Stimulated activated CD4-positive, alpha-beta T cell treated with anti-CD3 and anti-CD28 coated beads, Interleukin-1b, Interleukin-23, amount 100 ng/mL, for 1 hour (primary cell): Measurements from ENCODE around the gene PROB1.
A peak's percentile ranks its signal among the peaks of the same experiment; 100 is the strongest.
"Not testable (repeated sequence)": the region's sequence is repeated elsewhere in the genome, so short reads cannot be mapped to it uniquely, and the experiment has no call there.

ENCODE experiments used
- DNase-seq, 2 donors: peaks; one replicate each; pipeline ENCODE4 v3.0.0-alpha.2; 2020; ENCODE audit warnings: low read depth in 2 of 2

PROB1 gene

DNA sequence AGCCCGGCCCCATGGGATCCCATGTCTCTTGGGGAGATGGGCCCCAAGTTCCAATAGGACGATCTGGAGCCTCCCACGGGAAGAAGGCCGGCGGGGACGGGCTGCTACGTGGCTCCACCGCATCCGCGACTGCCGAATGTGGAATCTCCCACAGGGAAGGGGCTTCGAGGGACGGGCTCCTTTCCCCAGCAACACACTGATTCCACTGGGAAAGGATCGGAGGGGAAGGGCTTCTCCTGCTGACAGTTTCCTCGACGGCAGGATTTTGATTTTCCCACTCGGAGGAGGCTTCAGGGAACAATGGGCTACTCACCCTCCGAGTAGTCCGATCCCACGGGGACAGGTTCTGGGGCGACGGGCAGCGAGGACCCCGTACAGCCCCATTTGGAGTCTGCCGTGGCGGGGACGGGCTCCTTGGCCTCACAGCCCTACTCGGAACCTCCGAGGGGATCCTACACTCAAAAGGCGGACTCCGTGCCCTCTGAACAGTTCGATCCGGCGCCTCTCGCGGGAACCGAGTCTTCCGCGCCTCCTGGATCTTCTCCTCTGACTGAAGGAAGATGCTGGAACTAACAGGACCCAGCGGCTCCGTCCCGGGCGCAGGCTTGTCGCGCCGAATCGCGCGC is 1.3 kb downstream of the PROB1 start:
- DNase-seq = no peak

DNA sequence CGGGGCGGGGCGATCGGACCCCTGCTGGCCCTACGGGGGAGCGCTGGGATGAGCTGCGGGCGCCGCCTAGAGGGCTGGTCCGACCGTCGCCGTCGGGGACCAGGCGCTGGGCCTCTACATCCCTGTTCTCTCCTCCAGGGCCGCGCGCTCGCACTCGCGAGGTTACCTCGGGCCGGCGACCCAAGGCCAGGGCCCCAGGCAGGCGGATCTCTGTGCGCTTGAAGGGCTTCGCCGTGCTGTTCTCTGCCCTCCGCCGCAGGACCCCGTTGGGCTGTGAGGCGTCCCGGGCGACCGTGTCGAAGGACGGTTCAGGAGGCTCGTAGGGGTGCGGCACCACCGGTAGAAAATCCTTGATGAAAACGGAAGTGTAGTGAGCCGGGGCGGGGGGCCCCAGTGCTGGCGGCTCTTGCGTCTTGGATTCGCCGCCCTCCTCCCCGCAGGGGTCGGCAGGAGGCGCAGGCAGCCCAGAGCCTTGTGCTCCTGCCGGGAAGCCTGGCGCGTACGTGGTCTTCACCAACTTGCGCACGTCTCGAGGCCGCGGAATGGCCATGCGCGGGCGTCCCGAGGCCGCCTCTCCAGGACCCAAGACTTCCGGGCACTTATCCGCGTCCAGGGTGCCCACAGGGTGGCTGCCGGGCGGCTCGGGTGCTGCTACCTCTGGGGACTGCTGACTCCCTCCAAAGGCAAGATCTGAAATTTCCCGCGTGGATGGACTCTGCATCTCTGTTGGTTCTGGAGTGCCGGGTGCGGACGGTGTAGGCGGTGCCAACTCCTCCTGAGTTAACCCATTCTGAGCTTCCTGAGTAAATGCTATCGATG is 2.0 kb downstream of the PROB1 start:
- peak; percentile 32 to 49 for DNase-seq

DNA sequence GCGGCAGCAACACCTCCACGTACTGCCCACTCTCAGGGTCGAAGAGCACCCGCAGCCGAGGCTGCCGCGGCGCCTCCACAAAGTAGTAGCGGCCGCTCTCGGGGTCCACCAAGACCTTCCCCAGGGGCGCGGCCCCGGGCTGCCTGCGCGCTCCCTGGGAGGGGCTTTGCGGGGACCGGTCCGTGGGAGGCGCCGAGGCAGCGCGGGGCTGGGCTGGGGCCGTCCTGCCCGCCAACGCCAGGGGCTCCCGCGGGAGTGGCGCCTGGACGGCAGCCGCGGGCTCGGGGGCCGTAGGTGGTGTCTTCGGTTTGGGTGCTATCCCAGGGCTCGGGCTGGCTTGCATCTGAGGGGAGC is 2.6 kb downstream of the PROB1 start:
- no peak for DNase-seq

DNA sequence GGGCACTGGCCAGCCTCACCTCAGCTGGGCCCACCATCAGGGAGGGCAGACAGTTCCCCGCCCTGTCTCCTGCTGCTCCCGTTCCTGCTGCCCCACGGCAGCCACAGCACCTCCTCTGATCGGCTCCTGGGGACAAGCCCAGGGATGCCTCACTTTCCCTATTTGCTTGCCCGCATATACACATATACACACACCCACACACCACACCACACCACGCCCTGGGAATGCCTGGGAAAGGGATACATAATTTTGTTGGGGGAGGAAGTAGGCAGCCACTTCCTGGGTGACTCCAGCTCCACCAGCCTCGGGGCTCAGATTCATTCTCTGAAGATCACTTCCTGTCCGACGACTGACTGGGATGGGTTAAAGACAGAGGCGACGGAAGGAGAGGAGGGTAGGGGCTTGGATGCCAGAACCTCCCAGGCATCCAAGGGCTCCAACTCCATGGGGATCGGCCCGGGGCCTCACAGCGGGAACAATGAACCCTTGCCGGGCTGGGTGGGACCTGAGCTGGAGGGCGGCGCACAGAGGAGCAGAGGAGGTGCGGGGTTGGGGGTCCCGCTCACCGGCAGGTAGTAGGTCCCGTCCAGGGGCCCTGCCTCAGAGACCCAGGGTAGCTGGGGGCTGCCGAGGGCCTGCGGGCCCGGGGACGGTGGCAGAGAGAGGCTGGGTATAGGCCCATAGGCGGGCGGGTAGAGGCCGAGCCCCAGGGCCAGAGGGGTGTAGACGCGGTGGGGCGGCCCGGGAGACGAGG is 3.2 kb downstream of the PROB1 start:
- DNase-seq = no peak

DNA sequence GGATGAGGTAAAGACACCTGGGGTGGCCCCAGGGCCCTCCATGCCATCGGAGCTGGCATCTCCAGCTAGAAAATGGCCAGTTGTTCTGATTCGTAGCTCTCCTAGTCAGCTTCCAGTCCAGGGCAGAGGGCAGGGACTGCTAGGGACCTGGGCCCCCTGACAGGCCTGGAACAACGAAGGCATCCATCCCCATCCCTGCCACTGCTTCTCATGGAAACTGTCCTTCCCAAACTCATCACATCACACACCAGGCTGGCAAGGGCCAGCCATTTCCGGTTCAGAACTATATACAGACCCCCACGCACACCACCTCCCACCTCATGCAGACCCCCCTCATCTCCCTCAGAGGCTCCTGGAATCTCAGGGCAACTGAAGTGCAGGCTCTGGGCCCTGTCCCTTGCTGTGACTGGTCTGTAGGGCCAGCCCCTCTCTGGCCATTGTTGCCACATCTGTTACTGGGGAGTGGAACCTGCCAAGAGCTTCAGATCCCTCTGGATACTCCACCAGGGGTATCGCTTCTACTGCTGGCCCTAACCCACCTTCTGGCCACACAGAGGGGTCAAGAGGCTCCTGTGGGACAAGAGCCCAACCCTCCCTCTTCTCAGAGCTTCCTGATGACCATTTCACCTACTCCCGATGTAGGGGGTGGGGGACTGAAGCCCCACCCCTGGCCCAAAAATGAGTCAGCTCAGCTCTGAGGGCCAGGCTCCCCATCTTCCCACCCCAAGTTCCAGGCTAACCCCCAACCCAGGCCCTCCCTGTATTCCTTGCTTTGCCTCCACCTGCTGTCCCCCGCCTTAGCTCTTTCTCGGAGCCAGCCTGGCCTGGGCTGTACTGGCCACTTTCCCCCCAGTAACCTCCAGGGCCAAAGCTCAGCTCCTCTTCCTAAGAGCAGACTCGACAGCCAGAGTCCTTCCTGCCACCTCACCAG is 4.0 kb downstream of the PROB1 start:
- DNase-seq = no peak

DNA sequence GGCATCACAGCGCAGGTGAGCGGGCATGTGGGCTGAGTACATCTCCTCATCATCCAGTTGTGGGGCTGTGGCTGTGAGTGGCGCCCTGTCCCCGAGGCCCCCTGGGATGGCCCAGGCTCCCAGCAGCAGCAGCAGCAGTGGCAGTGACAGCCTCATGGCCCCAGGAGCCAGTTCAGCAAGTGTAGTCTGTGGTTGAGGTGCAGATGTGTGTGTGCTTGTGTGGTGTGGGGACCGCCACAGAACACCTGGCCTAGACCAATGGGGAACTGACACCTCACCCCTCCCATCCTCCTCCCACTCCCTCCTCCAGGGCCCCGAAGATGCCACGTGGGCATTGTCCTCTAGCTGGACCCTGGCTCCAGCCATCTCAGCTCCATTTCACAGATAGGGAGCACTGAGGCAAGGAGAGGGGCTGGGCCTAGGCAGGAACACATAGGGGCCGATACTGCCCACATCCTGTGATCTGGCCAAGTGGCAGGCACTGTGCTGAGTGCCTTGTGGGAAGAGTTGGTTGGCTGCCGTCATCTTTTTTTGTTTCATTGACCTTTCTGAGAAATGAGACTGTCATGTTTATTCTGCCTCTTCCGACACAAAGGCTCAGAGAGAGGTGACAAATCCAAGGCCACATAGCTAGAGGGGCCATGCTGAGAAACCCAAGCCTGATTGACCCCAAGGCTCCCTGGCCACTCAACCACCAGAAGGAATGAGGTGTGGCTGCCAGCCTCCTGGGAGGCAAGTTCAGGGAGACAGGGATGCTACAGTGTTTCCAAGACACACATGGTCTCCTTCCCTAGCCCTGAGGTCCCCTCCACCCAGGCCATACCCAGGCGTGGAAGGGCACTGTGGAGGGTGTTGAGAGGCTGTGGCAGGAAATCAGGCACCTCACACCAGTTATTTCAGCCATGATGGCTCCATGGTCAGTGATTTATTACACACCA is 4.9 kb downstream of the PROB1 start, which contains the start of gene MZB1:
TSS of gene MZB1 (minus strand) at position 213 of the 938 bp plus-strand sequence. CDS start at position 156, 57 bp downstream.
- DNase-seq = peak in 1 of 2 donors; percentile 12

DNA sequence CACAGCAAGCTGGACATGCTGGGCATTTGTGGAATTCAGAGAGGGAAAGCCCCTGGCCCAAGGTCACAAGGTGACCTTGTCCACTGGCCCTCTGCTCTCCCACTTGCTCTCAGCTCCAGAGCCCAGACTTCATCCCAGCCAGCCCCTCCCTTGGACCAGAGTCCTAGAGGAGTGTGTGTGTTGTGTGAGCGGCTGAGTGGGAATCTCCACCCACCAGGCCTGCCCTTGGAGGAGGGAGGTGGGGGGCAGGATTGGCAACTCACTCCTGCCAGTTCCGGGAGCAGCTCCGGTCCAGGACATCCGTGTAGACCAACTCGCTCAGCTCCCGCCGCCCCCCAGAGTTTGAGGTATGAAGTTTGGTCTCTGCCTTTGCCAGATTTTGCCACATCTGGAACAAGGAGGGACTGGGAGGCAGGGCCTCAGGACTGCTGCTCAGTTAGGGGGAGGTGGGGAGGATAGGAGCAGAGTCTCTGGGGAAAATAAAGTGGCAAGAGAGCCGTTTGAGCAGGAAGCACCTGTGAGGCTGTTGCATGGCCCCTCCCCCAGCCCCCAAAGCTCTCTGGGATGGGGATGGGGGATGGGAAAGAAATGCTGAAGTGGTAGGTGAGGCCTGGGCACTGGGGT is 6.6 kb downstream of the PROB1 start:
- no peak for DNase-seq

DNA sequence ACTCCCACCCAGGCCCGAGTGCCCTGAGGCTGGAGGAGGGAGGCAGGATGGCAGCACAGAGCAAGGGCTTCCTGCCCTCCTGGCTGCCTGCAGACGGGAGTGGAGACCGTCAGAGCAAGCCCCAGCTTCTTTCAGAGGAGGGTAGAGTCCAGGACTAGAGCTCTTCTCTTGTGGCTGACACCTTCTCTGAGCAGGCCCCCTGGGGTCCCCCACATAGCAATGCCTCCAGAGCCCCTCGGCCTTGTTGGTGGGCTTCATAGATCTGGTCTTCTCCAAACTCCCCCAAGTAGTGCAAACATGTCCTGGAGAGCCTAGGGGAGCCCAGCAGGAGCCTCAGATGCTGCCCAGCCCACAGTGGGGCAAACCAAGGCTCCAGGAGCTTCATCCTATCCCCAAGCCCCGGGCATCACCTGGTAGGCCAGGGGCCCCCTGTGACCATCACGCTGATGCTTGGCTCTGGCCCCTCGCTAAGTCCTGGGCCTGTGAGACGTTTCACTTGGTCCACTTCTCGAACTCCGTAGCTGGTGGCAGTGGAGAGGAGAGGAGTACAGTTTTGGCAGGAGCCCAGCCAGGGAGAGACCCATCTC is 7.2 kb downstream of the PROB1 start:
- DNase-seq = no peak

DNA sequence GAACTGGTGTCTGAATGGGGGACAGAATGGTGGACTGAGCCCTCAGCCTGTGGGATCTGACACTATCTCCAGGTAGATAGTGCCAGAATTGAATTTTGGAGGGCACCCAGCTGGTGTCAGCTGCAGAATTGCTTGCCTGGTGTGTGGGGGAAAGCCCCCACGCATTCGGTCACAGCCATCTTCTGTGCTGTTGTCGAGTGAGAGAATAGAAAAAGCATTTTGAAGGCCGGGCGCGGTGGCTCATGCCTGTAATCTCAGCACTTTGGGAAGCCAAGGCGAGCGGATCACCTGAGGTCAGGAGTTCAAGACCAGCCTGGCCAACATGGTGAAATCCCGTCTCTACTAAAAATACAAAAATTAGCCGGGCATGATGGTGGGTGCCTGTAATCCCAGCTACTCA is 7.9 kb downstream of the PROB1 start:
- DNase-seq = not testable (repeated sequence)

DNA sequence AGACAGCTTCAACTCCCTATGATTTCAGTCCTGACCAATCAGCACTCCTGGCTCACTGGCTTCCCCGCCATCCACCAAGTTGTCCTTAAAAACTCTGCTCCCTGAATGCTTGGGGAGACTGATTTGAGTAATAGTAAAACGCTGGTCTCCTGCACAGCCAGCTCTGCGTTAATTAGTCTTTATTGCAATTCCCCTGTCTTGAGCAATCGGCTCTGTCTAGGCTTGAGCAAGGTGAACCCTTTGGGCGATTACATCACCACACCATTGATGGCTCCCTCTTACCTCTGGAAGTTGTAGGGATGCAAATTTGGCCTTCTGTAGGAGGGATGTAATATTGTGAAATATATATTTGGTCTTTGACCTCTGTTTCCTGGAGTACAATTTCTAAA is 8.9 kb downstream of the PROB1 start:
- no peak for DNase-seq

DNA sequence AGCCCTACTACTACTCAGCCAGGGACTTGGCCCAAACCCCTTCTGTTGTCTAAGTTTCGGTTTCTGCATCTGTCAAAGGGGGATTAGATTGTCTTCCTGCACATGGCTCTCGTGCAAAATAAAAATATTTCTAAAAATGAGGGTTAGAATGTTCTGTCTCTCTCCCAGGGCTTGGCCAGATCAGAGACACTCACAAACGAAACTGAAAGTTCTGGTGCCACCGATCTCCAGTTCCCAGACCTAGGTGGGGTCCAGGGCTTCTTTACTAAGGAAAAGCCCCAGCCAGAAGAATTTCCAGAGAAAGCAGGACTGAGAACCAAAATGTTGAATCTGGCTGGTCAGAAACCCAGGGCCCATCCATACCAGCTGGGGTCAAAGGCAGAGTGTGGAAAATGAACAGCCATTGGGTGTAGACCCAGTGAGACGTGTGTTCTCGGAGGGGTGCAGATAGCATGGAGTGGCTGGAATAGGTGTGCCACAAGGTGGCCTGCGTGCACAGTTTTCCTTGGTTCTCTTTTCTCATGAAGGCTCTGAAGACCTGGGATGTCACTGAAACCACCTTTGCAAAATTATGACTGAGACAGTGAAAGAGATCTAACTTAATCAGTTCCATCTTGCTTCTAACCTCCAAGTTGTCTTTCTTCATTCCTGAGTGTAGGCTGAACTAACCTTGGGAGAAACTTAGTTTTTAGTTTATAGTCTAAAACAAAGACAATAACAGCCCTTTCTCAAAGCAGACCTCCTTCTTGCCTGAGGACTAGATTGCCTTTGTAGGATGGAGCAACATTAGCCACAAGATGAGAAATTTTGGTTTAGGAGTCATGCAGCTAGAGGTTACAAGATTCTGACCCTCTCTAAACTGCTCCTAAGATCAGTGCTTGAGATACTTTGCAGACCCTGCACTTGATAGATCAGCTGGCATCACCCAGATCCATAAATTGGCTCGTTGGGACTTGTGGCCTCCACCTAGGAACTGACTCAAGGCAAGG is 9.5 kb downstream of the PROB1 start:
- no peak for DNase-seq

DNA sequence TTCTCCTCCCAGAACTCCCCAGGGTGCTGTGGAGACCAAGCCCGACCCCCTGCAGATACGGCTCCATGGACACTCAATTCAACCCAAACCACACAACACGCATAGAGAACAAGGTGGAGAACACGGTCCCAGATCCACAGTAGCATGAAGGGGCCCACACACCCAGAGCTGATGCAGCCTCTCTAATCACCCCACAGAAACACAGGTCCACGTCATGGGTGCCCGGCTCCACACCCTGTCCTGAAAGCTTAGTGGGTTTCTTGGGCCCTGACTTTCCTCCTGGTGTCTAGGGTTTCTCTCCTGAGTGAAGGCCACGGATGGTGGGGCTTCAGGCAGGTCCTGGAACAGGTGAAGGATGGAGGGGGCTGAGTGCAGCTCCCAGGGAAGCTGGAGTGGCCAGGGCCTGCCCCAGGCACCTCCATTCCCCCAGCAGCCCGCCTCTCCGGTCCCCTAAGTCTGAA is 10.3 kb downstream of the PROB1 start:
- DNase-seq = no peak

DNA sequence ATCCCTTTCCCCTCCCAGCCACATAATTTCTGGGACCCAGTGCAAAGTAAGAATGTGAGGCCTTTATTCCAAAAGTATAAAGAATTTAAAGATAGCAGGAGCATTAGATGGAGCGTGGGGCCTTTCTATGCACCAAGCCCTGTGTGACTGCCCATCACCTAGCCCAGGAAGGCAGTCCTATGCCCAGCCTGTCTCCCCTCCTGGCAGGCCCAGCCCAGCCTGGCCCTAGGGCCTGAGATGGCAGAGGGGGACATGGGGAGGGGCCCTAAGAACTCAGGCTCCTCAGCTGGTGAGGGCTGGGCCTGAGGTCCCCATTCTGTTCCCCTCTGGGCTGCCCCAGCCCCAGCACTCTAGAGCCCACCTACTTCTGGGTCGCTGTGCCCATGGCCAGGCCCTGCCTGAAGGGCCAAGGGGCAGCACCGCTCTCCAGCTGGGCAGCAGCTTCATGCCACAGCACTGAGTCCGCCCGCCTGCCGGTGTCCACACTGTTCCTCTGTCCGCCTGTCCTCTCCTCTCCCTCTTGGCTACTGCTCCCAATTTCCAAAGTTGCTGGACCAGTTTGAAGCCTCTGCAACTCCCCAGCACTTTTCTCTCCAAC is 10.8 kb downstream of the PROB1 start:
- DNase-seq = no peak

DNA sequence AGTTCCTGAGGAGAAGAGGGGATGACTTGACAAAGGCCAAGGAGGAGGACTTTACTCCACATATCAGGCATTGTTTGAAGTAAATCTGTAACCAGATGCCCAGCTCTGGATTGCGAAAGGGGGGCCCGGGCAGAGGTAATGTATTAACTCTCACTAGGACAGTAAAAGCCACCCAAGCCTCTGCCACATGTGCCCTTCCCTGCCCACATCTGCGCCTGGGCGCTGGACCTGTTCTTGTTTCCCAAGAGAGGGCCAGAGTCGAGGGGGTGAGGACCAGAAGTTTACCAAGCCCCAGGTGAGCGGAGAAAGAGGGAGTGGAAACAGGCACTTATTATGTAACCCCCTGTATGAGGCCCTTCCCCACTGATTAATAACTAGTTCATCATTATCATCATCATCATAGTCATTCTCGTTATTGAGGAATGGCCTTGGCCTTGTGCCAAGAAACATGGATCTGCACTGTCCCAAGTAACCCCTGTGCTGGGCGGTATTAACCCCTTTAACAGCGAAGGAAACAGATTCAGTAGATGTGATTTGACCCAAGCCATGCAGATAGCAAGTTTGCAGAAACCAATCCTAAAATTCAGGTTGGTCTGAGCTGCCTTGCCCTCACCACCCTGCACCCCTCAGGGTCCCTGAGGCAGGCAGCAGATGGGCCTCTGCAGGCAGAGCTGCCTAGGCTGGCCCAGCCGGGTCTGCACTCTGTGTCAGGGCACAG is 11.5 kb downstream of the PROB1 start, which contains the start of gene SLC23A1:
TSS of gene SLC23A1 (minus strand) at position 23 of the 718 bp plus-strand sequence. CDS start 44 bp downstream, outside the sequence.
- no peak for DNase-seq

DNA sequence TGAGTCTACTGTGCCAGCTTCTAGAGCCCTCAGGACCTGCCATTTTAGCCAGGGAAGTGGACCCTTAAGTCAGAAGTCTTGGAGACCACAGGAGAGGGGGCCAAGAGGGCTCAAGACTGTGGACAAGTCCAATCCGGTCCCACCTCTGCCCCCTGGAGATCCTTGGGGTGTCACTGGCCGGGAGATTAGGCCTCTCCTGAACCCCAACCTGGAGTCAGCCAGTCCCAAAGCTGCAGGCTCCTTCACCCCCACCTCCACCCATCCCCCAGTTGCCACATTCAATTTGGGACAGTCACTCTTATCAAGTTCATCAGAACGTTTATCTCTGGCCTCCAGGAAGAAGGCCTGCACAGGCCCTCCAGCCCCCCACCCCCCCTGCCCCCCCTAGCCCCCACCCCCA is 12.1 kb downstream of the PROB1 start:
- no peak for DNase-seq

DNA sequence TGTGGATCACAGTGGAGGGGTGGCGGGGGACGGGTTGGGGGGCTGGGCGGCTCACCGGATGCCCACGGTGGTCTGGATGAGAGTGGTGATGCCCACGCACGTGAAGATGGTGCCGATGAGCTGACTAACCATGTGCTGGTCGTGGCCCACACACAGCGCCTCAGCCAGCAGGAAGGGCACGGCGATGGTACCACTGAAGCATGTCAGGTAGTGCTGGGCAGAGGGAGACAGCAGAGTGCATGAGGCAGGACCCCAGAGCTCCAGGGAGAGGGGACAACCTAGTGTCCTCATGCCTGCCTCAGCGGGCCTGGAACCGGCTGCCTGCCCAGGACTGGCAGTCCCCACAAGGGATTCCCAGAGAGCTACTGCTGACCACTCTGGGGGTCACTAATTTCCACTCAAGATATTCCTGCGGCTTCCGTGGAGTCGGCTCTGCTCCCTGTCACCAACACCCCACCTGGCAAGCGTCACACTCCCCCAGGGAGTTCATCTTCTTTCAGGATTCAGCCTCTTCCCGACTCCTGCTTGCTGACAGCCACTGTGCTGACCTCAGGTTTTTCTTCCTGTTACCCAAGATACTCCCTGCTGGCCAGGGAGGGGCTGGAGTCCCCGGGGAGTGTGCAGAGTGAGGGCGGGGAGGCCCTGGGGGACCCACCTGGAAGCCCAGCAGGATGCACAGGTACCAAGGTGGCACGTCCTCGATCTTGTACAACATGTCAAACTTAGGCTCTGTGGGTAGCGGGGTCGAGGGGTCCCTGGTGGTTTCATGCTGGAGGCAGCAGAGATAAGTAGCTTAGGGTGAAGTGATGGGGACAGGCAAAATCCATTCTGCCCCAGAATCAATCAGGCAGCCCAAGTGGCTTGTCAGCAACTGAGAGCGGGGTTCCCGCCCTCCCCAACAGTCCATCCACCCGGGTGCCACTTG is 12.8 kb downstream of the PROB1 start:
- no peak for DNase-seq
